Neural cell (in vitro differentiated cells): ENCODE data around the gene DUSP14.

Experiments
- EZH2 ChIP-seq: fragments of 200-600, 300-800 bp; shearing (Covaris generic), sonication (generic); IDR thresholded peaks from 2 replicates; pipeline ENCODE4 v1.6.1; 2014; ENCODE audit warnings: antibody characterized with exemption, low read length, borderline replicate concordance, mild to moderate bottlenecking; ENCODE audit not compliant: insufficient read depth, poor library complexity, severe bottlenecking
- MXI1 ChIP-seq: fragments of 450-650 bp; conservative IDR thresholded peaks from 2 replicates; pipeline ENCODE4 v1.6.1; 2014; ENCODE audit warnings: antibody characterized with exemption, mild to moderate bottlenecking; ENCODE audit not compliant: poor library complexity, severe bottlenecking
- POLR2AphosphoS5 ChIP-seq: IDR thresholded peaks from 2 replicates; pipeline ENCODE4 v1.6.1; 2012
- RAD21 ChIP-seq: fragments of 450-650 bp; conservative IDR thresholded peaks from 2 replicates; pipeline ENCODE4 v1.6.1; 2014; ENCODE audit warnings: antibody characterized with exemption, mild to moderate bottlenecking, moderate library complexity
- TAF1 ChIP-seq: IDR thresholded peaks from 2 replicates; pipeline ENCODE4 v1.6.1; 2012; ENCODE audit warnings: low read depth
- TF ChIP-seq, protein P1 (sequence below): fragments of 450-650 bp; IDR thresholded peaks from 2 replicates; pipeline ENCODE4 v1.5.1; 2014; ENCODE audit warnings: antibody characterized with exemption, mild to moderate bottlenecking, moderate library complexity; ENCODE audit not compliant: poor library complexity, severe bottlenecking

DNA sequence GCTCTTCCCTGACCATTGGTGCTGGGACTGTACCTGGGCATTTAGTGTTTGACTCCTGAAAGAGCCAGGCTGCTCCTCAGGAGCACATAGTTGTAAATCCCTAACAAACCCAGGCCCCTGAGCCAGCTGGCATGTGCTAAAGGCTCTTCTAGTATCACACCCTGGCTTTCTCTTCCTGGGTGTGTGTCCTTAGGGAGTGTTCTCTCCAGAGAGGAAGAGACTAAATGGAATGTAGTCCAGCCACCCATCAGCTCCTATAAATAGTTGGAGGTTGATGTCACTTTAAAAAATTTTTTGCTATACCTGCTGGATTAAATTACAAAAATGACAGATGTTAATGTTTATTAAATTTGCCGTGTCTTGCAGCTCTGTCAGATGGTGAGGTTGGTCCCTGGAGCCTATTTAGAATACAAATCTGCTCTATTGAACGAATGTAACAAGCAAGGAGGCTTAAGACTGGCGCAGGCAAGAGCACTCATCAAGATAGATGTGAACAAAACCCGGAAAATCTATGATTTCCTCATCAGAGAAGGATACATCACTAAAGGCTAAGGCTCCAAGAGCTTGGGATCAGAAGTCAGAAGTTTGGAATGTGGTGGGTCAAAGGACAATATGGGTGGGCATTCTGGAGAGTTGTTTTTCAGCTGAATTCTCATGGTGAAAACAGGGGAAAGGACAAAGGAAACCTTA, 13.1 kb upstream of the DUSP14 start:
- TF ChIP-seq, protein P1, sequence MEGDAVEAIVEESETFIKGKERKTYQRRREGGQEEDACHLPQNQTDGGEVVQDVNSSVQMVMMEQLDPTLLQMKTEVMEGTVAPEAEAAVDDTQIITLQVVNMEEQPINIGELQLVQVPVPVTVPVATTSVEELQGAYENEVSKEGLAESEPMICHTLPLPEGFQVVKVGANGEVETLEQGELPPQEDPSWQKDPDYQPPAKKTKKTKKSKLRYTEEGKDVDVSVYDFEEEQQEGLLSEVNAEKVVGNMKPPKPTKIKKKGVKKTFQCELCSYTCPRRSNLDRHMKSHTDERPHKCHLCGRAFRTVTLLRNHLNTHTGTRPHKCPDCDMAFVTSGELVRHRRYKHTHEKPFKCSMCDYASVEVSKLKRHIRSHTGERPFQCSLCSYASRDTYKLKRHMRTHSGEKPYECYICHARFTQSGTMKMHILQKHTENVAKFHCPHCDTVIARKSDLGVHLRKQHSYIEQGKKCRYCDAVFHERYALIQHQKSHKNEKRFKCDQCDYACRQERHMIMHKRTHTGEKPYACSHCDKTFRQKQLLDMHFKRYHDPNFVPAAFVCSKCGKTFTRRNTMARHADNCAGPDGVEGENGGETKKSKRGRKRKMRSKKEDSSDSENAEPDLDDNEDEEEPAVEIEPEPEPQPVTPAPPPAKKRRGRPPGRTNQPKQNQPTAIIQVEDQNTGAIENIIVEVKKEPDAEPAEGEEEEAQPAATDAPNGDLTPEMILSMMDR: no peak
- no peak for TF ChIP-seq POLR2AphosphoS5
- TF ChIP-seq TAF1: no peak
- no peak for TF ChIP-seq EZH2
- no peak for TF ChIP-seq MXI1
- no peak for TF ChIP-seq RAD21
